Type B pancreatic cell (in vitro differentiated cells): Measurements from ENCODE around the gene BRWD1. TPM values are rescaled to one million over a fixed set of nuclear protein-coding genes. Genes with fewer than 3 reads are reported as not detected.
"Not testable (repeated sequence)": the region's sequence is repeated elsewhere in the genome, so short reads cannot be mapped to it uniquely, and the experiment has no call there.

Experiments
- DNase-seq: peaks from one replicate; pipeline ENCODE4 v3.0.0; 2021; ENCODE audit warnings: mixed read lengths; ENCODE audit not compliant: unreplicated experiment; ENCODE audit errors: extremely low spot score
- H3K27ac Mint-ChIP-seq: 2 replicates; pipeline ENCODE4 v1.8.0; 2021; ENCODE audit warnings: mild to moderate bottlenecking, mixed read lengths
- H3K27me3 Mint-ChIP-seq: 2 replicates; pipeline ENCODE4 v1.8.0; 2021; ENCODE audit warnings: mixed read lengths
- H3K36me3 Mint-ChIP-seq: 2 replicates; pipeline ENCODE4 v1.8.0; 2021; ENCODE audit warnings: mixed read lengths
- H3K4me1 Mint-ChIP-seq: one replicate; pipeline ENCODE4 v1.8.0; 2021; ENCODE audit warnings: mixed read lengths; ENCODE audit not compliant: unreplicated experiment
- H3K4me3 Mint-ChIP-seq: 2 replicates; pipeline ENCODE4 v1.8.0; 2021; ENCODE audit warnings: mild to moderate bottlenecking, mixed read lengths
- H3K9me3 Mint-ChIP-seq: 2 replicates; pipeline ENCODE4 v1.8.0; 2021; ENCODE audit warnings: mixed read lengths
- CTCF ChIP-seq: fragments of 200-600 bp; sonication (generic); conservative IDR thresholded peaks from 2 replicates; pipeline ENCODE4 v1.5.0; 2021; ENCODE audit warnings: antibody characterized with exemption, mild to moderate bottlenecking
- total RNA-seq: library from RNA; stranded (reverse); gene quantifications from 2 replicates; pipeline ENCODE4 v1.2.1, GENCODE V29; 2021; ENCODE audit warnings: low replicate concordance

BRWD1 gene
- total RNA-seq, 1 donor from 2014 or later: 48.0 TPM

GRCh38 chr21:39164523-39164922 is 148.9 kb downstream of the BRWD1 start:
- peaks cover 14% of the 10 kb centered on the region for H3K9me3 Mint-ChIP-seq
- H3K36me3 Mint-ChIP-seq: peaks cover 12% of the 10 kb centered on the region
- H3K4me1 Mint-ChIP-seq: no peaks in the 10 kb centered on the region
- no peak for DNase-seq
- no peak for TF ChIP-seq CTCF
- no peak overlapping the region for H3K27ac Mint-ChIP-seq
- no peaks in the 10 kb centered on the region for H3K27me3 Mint-ChIP-seq
- no peak overlapping the region for H3K4me3 Mint-ChIP-seq

GRCh38 chr21:39161064-39161463 is 152.4 kb downstream of the BRWD1 start:
- Mint-ChIP-seq H3K27ac (no peak overlapping the region), H3K27me3 (no peaks in the 10 kb centered on the region), H3K4me1 (no peaks in the 10 kb centered on the region), H3K36me3 (no peaks in the 10 kb centered on the region), H3K9me3 (peaks cover 5% of the 10 kb centered on the region), H3K4me3 (no peak overlapping the region)
- no peak for TF ChIP-seq CTCF
- no peak for DNase-seq

- no peaks in the 10 kb centered on the region for H3K27me3 Mint-ChIP-seq
- no peaks in the 10 kb centered on the region for H3K4me1 Mint-ChIP-seq
- no peak for TF ChIP-seq CTCF
- H3K27ac Mint-ChIP-seq: no peak overlapping the region
- no peaks in the 10 kb centered on the region for H3K9me3 Mint-ChIP-seq
- no peak for DNase-seq
- no peak overlapping the region for H3K4me3 Mint-ChIP-seq
- H3K36me3 Mint-ChIP-seq: no peaks in the 10 kb centered on the region
Observed at GRCh38 chr21:39159342-39160063, 153.9 kb downstream of the BRWD1 start.

- not testable (repeated sequence) for H3K27ac Mint-ChIP-seq, H3K27me3 Mint-ChIP-seq, H3K4me1 Mint-ChIP-seq, H3K9me3 Mint-ChIP-seq, H3K4me3 Mint-ChIP-seq, H3K36me3 Mint-ChIP-seq, DNase-seq
Observed at GRCh38 chr21:39157241-39157640, 156.2 kb downstream of the BRWD1 start.

- Mint-ChIP-seq H3K27ac (no peak overlapping the region), H3K4me3 (no peak overlapping the region), H3K9me3 (no peaks in the 10 kb centered on the region), H3K27me3 (no peaks in the 10 kb centered on the region), H3K4me1 (no peaks in the 10 kb centered on the region), H3K36me3 (no peaks in the 10 kb centered on the region)
- DNase-seq: no peak
- no peak for TF ChIP-seq CTCF
Observed at GRCh38 chr21:39156024-39156423, 157.4 kb downstream of the BRWD1 start.

GRCh38 chr21:39155578-39155977 is 157.9 kb downstream of the BRWD1 start:
- H3K27ac Mint-ChIP-seq: no peak overlapping the region
- H3K9me3 Mint-ChIP-seq: no peaks in the 10 kb centered on the region
- H3K4me1 Mint-ChIP-seq: no peaks in the 10 kb centered on the region
- no peak overlapping the region for H3K4me3 Mint-ChIP-seq
- H3K27me3 Mint-ChIP-seq: no peaks in the 10 kb centered on the region
- TF ChIP-seq CTCF: no peak
- H3K36me3 Mint-ChIP-seq: no peaks in the 10 kb centered on the region
- no peak for DNase-seq
